SK-N-SH treated with all-trans-retinoic acid at 6 μM for 48 hours (cell line): ENCODE data around the gene ASIC3.
A peak's percentile ranks its signal among the peaks of the same experiment; 100 is the strongest.

Experiments used
- ATAC-seq: fragments of 200-7000 bp; cut with Tn5 transposase; 3 replicates; pipeline ENCODE4 v1.9.1; 2020; ENCODE audit warnings: mild to moderate bottlenecking, moderate library complexity
- ARNTL ChIP-seq: fragments of 450-650 bp; formaldehyde crosslinking; IDR thresholded peaks from 2 replicates; pipeline ENCODE4 v1.5.0; 2020; ENCODE audit warnings: low read depth, mild to moderate bottlenecking, moderate library complexity, borderline replicate concordance
- CREB5 ChIP-seq: fragments of 250-450 bp; sonication (Bioruptor Pico); IDR thresholded peaks from 2 replicates; pipeline ENCODE4 v1.5.1; 2020; ENCODE audit warnings: low read depth, mild to moderate bottlenecking, moderate library complexity
- CSDC2 ChIP-seq: fragments of 250-450 bp; sonication (Bioruptor Pico); IDR thresholded peaks from 2 replicates; pipeline ENCODE4 v1.5.0; 2020; ENCODE audit warnings: mild to moderate bottlenecking, moderate library complexity
- CSRNP3 ChIP-seq: fragments of 250-450 bp; sonication (Bioruptor Pico); IDR thresholded peaks from 2 replicates; pipeline ENCODE4 v1.5.1; 2021; ENCODE audit warnings: mild to moderate bottlenecking, moderate library complexity
- GLIS3 ChIP-seq: fragments of 250-450 bp; sonication (Bioruptor Pico); IDR thresholded peaks from 2 replicates; pipeline ENCODE4 v1.5.0; 2020; ENCODE audit warnings: mild to moderate bottlenecking, moderate library complexity
- ISL1 ChIP-seq: fragments of 250-450 bp; sonication (Bioruptor Pico); IDR thresholded peaks from 2 replicates; pipeline ENCODE4 v2.1.2; 2022; ENCODE audit warnings: mild to moderate bottlenecking, moderate library complexity
- OSR1 ChIP-seq: fragments of 250-450 bp; sonication (Bioruptor Pico); IDR thresholded peaks from 2 replicates; pipeline ENCODE4 v1.8.0; 2022; ENCODE audit warnings: moderate library complexity, mild to moderate bottlenecking, inconsistent platforms
- PATZ1 ChIP-seq: fragments of 250-450 bp; sonication (Bioruptor Pico); IDR thresholded peaks from 2 replicates; pipeline ENCODE4 v1.8.0; 2020; ENCODE audit warnings: mild to moderate bottlenecking, moderate library complexity, borderline replicate concordance
- POU6F1 ChIP-seq: fragments of 250-450 bp; sonication (Bioruptor Pico); IDR thresholded peaks from 2 replicates; pipeline ENCODE4 v1.8.0; 2021; ENCODE audit warnings: low read depth, mild to moderate bottlenecking, moderate library complexity, borderline replicate concordance
- TCF4 ChIP-seq: fragments of 250-450 bp; sonication (Bioruptor Pico); IDR thresholded peaks from 2 replicates; pipeline ENCODE4 v1.8.0; 2021; ENCODE audit warnings: mild to moderate bottlenecking, moderate library complexity, borderline replicate concordance
- TSHZ2 ChIP-seq: fragments of 250-450 bp; sonication (Bioruptor Pico); IDR thresholded peaks from 2 replicates; pipeline ENCODE4 v1.5.0; 2020; ENCODE audit warnings: mild to moderate bottlenecking, moderate library complexity
- ZFP3 ChIP-seq: fragments of 250-450 bp; sonication (Bioruptor Pico); IDR thresholded peaks from 2 replicates; pipeline ENCODE4 v1.5.0; 2020; ENCODE audit warnings: mild to moderate bottlenecking, moderate library complexity
- ZNF70 ChIP-seq: fragments of 450-650 bp; formaldehyde crosslinking; IDR thresholded peaks from 2 replicates; pipeline ENCODE4 v1.5.0; 2020; ENCODE audit warnings: mild to moderate bottlenecking, moderate library complexity

Gene ASIC3

GRCh38 chr7:151080522-151081169 lies 32.3 kb downstream of the ASIC3 start, which contains the start of gene FASTK (continued):
- TF ChIP-seq GLIS3 (CRISPR knock-in tag) (peak; percentile 6; the same call in 1 of the 2 replicates), ARNTL (no peak), ZNF70 (CRISPR knock-in tag) (no peak)

GRCh38 chr7:151081170-151082101 lies 33.1 kb downstream of the ASIC3 start:
- ATAC-seq: no peak; the same call in 2 of the 3 replicates
- TF ChIP-seq CSRNP3 (CRISPR knock-in tag) (no peak), ZFP3 (CRISPR knock-in tag) (no peak)

GRCh38 chr7:151082141-151083070 lies 34.1 kb downstream of the ASIC3 start:
- no peak for ATAC-seq
- TF ChIP-seq PATZ1 (peak; percentile 46; the same call in 1 of the 2 replicates), POU6F1 (no peak)

- no peak for TF ChIP-seq GLIS3 (CRISPR knock-in tag)
- TF ChIP-seq ZFP3 (CRISPR knock-in tag): no peak
- peak; percentile 52; the same call in 1 of the 2 replicates for TF ChIP-seq TSHZ2 (CRISPR knock-in tag)
- TF ChIP-seq CSDC2 (CRISPR knock-in tag): no peak
- TF ChIP-seq TCF4 (CRISPR knock-in tag): no peak
- TF ChIP-seq ISL1 (CRISPR knock-in tag): no peak
- TF ChIP-seq, all 23 proteins: peak for 1
- peak; percentile 30 for ATAC-seq
Observed at GRCh38 chr7:151083071-151083823, 34.9 kb downstream of the ASIC3 start, which contains the start of gene TMUB1. Gene TMUB1, minus strand, starts transcription at chr7:151083493. Its CDS starts 930 bp downstream, at chr7:151082563.

- no peak for ATAC-seq
- TF ChIP-seq ARNTL (no peak), ZFP3 (CRISPR knock-in tag) (no peak), CREB5 (CRISPR knock-in tag) (no peak), OSR1 (no peak), POU6F1 (no peak), TCF4 (CRISPR knock-in tag) (no peak), ISL1 (CRISPR knock-in tag) (no peak), TSHZ2 (CRISPR knock-in tag) (no peak), ZNF70 (CRISPR knock-in tag) (no peak)
Observed at GRCh38 chr7:151083824-151084160, 35.5 kb downstream of the ASIC3 start.
